GM12874 (cell line): ENCODE data around the gene GSG1L.

ENCODE experiments used
- TF ChIP-seq, protein P1 (sequence below): IDR thresholded peaks from 2 replicates; pipeline ENCODE4 v1.5.1; 2011; ENCODE audit warnings: low read depth, mild to moderate bottlenecking, control low read depth, low read length, moderate library complexity; ENCODE audit not compliant: insufficient read depth

The GSG1L gene

DNA sequence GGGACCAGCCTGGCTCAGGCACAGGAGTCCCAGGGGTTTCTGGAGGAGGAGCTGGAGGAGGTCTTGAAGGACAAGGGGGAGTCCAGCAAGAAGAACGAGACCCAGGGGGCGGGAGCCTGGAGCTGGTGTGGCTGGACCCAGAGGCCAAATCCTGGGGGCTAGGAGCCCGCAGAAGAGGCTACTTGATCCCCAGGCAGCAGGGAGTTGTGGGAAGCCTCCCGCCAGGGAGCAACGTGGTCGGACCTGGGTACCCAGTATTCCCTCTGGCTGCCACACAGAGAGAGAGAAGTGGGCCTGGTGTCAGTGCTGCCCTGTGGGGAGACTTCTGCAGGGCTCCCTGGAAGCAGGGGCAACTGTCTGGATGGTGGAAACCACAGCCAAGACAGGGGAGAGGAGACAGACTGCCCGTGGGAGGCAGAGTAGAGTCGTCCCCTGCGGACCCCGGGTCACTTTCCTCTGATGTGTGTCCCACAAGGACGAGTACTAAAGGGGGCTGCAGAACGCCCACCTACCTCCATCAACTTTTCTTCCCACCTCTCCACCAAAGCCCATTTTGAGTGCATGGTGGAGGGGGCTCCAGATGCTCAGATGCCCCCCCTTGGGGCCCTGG is 160.4 kb downstream of the GSG1L start:
- TF ChIP-seq, protein P1, sequence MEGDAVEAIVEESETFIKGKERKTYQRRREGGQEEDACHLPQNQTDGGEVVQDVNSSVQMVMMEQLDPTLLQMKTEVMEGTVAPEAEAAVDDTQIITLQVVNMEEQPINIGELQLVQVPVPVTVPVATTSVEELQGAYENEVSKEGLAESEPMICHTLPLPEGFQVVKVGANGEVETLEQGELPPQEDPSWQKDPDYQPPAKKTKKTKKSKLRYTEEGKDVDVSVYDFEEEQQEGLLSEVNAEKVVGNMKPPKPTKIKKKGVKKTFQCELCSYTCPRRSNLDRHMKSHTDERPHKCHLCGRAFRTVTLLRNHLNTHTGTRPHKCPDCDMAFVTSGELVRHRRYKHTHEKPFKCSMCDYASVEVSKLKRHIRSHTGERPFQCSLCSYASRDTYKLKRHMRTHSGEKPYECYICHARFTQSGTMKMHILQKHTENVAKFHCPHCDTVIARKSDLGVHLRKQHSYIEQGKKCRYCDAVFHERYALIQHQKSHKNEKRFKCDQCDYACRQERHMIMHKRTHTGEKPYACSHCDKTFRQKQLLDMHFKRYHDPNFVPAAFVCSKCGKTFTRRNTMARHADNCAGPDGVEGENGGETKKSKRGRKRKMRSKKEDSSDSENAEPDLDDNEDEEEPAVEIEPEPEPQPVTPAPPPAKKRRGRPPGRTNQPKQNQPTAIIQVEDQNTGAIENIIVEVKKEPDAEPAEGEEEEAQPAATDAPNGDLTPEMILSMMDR = no peak

DNA sequence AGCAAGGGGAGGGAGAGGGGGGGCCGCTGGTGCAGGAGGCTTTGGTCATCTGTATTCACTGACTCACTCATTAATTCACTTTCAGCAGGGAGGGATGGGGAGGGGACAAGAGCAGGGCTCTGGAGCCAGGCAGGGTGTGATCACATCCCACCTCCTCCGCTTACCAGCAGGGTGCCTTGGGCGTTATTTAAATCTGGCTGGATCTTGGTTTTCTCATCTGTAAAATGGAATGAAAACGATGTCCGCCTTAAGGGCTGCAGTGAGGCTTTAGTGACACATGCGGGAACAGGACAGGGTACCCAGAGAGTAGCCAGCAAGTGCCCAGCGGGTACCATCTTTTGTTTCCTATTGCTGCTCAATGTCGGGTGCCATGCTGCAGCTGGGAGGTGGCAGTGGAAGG is 161.0 kb downstream of the GSG1L start:
- TF ChIP-seq, protein P1 = no peak

DNA sequence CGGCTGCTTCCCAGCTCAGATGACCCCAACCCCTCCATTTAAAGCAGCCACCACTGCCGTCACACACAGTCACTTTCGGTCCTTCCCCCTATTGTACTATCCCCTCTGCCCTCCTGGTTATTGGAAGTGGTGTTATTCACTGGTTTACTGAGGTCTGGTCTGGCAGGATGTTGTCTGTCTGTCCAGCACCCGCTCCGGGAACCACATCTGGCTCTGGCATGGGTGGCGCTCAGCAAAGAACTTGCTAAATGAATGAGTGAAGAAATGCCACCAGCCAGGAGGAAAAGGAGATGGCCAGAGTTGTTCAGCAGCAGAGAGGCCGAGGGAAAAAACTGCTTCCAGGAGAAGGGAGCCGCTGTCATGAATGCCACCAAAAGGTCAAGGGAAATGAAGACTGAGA is 161.6 kb downstream of the GSG1L start:
- TF ChIP-seq, protein P1 = no peak

DNA sequence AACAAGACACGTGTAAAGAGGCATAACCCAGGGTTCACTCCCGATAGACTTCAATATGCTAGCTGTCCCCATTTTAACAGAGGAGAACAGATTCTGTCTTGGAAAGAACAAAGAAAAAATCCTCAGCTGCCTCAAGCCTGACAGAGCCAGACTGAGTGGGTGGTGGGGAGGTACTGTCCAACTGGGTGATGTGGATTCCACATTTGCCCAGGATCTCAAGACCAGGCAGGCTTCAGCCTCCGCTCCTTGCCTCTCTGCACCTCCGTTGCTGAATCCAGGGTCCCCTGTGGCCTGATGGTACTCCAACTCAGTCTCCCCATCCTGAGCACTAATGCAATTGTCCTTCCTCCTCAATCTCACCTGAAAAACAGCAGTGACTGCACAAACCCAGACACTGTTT is 163.8 kb downstream of the GSG1L start:
- TF ChIP-seq, protein P1 = no peak

DNA sequence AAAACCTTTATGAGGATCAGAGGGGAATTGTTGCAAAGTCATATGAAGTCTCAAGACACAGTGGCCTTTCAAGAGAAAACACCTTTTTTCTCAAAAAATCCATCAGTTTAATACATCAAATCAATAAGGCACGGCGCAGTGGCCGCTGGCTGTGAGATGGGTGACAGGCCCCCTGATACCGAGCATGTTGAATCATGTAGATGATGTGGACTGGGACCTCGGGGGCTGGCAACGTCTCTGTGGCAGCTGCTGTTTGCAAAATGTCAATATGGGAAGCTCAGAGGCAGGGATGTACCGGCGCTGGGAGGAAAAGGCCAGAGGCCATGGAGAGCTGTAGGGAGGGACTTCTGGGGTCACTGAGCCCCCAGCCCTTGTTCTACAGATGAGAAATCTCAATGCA is 169.1 kb downstream of the GSG1L start:
- TF ChIP-seq, protein P1 = no peak

DNA sequence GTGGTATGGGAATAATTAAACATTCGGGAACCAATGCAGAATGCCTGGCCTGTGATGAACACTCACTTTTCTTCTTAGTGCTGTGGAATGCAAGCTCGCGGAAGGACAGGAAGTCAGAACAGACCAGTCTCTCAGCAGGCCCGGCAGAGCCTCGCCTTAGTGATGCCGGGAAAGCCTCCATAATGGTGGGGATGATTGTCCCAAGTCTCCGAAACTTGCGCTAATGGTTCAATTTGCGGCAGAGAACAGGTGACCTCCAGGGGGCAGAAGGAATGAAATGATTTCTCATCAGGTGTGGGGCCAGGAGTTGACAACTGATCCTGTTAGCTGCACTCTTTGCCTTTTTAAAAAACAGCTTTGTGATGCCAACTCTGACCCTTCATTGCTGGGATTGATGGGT is 170.6 kb downstream of the GSG1L start:
- TF ChIP-seq, protein P1 = no peak

DNA sequence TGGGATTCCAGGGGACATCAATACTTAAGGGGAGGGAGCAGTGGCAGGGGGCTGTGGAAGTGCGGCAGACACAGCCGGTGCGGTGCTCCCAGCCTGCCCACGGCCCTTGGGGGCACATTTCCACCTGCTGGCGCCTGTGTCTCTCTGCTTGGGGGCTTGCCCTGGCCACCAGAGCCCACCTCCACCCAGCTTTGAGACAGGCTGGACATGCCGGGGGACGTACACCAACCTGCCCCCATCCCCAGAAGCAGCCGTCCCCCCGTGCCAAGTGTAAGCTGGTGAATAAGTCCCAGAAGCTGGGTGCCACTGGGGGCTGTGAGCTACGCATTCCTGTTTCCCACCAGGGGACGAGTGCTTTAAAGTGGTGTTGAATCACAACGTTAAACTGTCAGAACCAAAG is 172.6 kb downstream of the GSG1L start:
- TF ChIP-seq, protein P1 = no peak
